WTC11 (cell line): ENCODE results near the gene MPIG6B. TPM values are rescaled to one million over a fixed set of nuclear protein-coding genes. Genes with fewer than 3 reads are reported as not detected.

ENCODE experiments used
- ATAC-seq: fragments of 200-7000 bp; cut with Tn5 transposase; 2 replicates; pipeline ENCODE4 v1.10.0; 2021; ENCODE audit warnings: mild to moderate bottlenecking, moderate library complexity
- CTCF ChIA-PET: fragments of 300-600 bp; sonication (Branson Sonifier 250); formaldehyde crosslinking; loops from one replicate; lab custom pipeline; 2021; ENCODE audit warnings: antibody characterized with exemption; lab: Charles Lee
- POLR2A ChIA-PET: fragments of 350-600 bp; sonication (Branson Sonifier 250); formaldehyde crosslinking; loops from one replicate; lab custom pipeline; 2021; ENCODE audit warnings: antibody characterized with exemption; lab: Charles Lee
- DNase-seq: peaks from one replicate; pipeline ENCODE4 v3.0.0; 2021; ENCODE audit warnings: low spot score
- H3K27ac Mint-ChIP-seq: 2 replicates; pipeline ENCODE4 v1.8.0; 2021; ENCODE audit warnings: mixed read lengths
- H3K27me3 Mint-ChIP-seq: 2 replicates; pipeline ENCODE4 v1.8.0; 2021; ENCODE audit warnings: low read depth, mild to moderate bottlenecking, moderate library complexity, mixed read lengths
- H3K36me3 Mint-ChIP-seq: 2 replicates; pipeline ENCODE4 v1.8.0; 2021; ENCODE audit warnings: mixed read lengths
- H3K4me1 Mint-ChIP-seq: 2 replicates; pipeline ENCODE4 v1.8.0; 2022; ENCODE audit warnings: mixed read lengths
- H3K4me3 Mint-ChIP-seq: 2 replicates; pipeline ENCODE4 v1.8.0; 2021; ENCODE audit warnings: mild to moderate bottlenecking, moderate library complexity, mixed read lengths
- H3K9me3 Mint-ChIP-seq: 2 replicates; pipeline ENCODE4 v1.8.0; 2021; ENCODE audit warnings: mixed read lengths
- FOXK1 ChIP-seq: sonication (generic); formaldehyde crosslinking; IDR thresholded peaks from 2 replicates; pipeline ENCODE4 v1.8.0; 2022; ENCODE audit warnings: mild to moderate bottlenecking, moderate library complexity, missing genetic modification reagents
- GRHL2 ChIP-seq: fragments of 250-450 bp; sonication (Bioruptor Pico); IDR thresholded peaks from 2 replicates; pipeline ENCODE4 v1.8.0; 2022; ENCODE audit warnings: mild to moderate bottlenecking, moderate library complexity; ENCODE audit not compliant: insufficient replicate concordance, severe bottlenecking
- MYBL2 ChIP-seq: sonication (generic); formaldehyde crosslinking; IDR thresholded peaks from 2 replicates; pipeline ENCODE4 v1.8.1; 2023; ENCODE audit warnings: mild to moderate bottlenecking, moderate library complexity, missing genetic modification reagents
- OVOL2 ChIP-seq: fragments of 250-450 bp; sonication (Bioruptor Pico); IDR thresholded peaks from 2 replicates; pipeline ENCODE4 v1.9.0; 2021; ENCODE audit warnings: mild to moderate bottlenecking, borderline replicate concordance
- RELA ChIP-seq: sonication (generic); formaldehyde crosslinking; IDR thresholded peaks from 2 replicates; pipeline ENCODE4 v1.8.1; 2022; ENCODE audit warnings: missing genetic modification reagents, mild to moderate bottlenecking, borderline replicate concordance
- SMAD3 ChIP-seq: sonication (generic); formaldehyde crosslinking; IDR thresholded peaks from 2 replicates; pipeline ENCODE4 v1.8.0; 2022; ENCODE audit warnings: missing genetic modification reagents, mild to moderate bottlenecking, borderline replicate concordance
- ZNF138 ChIP-seq: sonication (generic); formaldehyde crosslinking; conservative IDR thresholded peaks from 2 replicates; pipeline ENCODE4 v1.8.1; 2022; ENCODE audit warnings: mild to moderate bottlenecking, moderate library complexity, missing genetic modification reagents
- ZNF396 ChIP-seq: fragments of 250-450 bp; sonication (Bioruptor Pico); IDR thresholded peaks from 2 replicates; pipeline ENCODE4 v1.8.0; 2021; ENCODE audit warnings: mild to moderate bottlenecking, moderate library complexity, borderline replicate concordance
- ZNF416 ChIP-seq: fragments of 250-450 bp; sonication (Bioruptor Pico); IDR thresholded peaks from 2 replicates; pipeline ENCODE4 v1.9.0; 2021; ENCODE audit warnings: mild to moderate bottlenecking, inconsistent platforms
- total RNA-seq: library from RNA; stranded (reverse); gene quantifications from 3 replicates; pipeline ENCODE4 v1.2.3, GENCODE V29; 2021
- TF ChIP-seq, protein P1 (sequence below): fragments of 250-450 bp; sonication (Bioruptor Pico); IDR thresholded peaks from 2 replicates; pipeline ENCODE4 v1.9.0; 2021; ENCODE audit warnings: mild to moderate bottlenecking
- TF ChIP-seq, protein P2 (sequence below): sonication (generic); formaldehyde crosslinking; IDR thresholded peaks from 2 replicates; pipeline ENCODE4 v1.8.0; 2022; ENCODE audit warnings: mild to moderate bottlenecking, missing genetic modification reagents
- TF ChIP-seq, protein P3 (sequence below): sonication (generic); formaldehyde crosslinking; IDR thresholded peaks from 2 replicates; pipeline ENCODE4 v1.8.0; 2023; ENCODE audit warnings: mild to moderate bottlenecking, missing genetic modification reagents
- TF ChIP-seq, protein P4 (sequence below): sonication (generic); formaldehyde crosslinking; IDR thresholded peaks from 2 replicates; pipeline ENCODE4 v1.8.0; 2023; ENCODE audit warnings: missing genetic modification reagents, mild to moderate bottlenecking, borderline replicate concordance

The MPIG6B gene
- total RNA-seq, 1 experiment from 2014 or later, result 0.09 TPM

DNA sequence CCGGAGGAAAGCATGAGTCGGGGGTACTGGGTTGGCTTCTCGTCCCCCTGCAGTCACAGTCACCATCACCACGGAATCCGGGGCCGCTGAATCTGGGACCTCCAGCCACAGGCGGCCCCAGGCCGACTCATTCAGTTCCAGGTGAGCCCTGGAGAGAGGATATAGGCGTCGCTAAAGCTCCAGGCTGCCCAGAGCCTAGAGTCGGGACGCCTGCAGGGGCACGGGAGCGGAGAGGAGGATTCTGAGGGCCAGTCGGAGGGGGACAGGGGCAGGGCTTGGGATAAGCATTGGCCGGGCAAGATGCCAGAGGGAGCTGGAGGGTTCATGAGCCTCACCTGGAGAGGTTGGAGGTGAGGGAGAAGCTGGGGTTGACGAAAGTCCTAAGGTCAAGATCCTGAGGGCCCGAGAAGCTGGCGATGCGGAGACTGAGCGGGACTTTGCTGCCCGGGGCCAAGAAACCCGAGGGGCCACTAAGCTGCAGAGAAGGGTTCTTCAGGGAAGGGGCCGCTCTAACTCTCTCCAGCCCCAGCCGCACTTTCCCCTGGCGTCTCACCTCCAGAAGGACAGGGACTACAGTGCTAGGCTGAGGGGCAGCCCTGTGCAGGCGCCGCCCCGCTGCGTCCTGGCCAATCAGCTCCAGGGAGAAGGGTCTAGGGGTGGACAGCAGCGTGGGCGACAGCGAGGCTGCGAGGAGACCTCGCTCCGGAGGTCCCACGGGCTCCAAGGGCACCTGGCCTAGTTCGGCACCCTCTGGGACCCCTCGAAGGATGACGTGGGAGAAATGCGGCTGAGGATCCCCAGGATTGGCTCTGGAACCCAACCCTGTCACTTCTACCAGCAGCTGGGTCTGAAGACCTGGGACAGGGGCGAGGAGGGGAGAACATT is 43.0 kb downstream of the MPIG6B start (continued):
- TF ChIP-seq, protein P1, sequence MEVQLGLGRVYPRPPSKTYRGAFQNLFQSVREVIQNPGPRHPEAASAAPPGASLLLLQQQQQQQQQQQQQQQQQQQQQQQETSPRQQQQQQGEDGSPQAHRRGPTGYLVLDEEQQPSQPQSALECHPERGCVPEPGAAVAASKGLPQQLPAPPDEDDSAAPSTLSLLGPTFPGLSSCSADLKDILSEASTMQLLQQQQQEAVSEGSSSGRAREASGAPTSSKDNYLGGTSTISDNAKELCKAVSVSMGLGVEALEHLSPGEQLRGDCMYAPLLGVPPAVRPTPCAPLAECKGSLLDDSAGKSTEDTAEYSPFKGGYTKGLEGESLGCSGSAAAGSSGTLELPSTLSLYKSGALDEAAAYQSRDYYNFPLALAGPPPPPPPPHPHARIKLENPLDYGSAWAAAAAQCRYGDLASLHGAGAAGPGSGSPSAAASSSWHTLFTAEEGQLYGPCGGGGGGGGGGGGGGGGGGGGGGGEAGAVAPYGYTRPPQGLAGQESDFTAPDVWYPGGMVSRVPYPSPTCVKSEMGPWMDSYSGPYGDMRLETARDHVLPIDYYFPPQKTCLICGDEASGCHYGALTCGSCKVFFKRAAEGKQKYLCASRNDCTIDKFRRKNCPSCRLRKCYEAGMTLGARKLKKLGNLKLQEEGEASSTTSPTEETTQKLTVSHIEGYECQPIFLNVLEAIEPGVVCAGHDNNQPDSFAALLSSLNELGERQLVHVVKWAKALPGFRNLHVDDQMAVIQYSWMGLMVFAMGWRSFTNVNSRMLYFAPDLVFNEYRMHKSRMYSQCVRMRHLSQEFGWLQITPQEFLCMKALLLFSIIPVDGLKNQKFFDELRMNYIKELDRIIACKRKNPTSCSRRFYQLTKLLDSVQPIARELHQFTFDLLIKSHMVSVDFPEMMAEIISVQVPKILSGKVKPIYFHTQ (CRISPR knock-in tag), result no peak
- TF ChIP-seq SMAD3 (CRISPR knock-in tag) (no peak), RELA (CRISPR knock-in tag) (no peak)
- TF ChIP-seq, protein P2, sequence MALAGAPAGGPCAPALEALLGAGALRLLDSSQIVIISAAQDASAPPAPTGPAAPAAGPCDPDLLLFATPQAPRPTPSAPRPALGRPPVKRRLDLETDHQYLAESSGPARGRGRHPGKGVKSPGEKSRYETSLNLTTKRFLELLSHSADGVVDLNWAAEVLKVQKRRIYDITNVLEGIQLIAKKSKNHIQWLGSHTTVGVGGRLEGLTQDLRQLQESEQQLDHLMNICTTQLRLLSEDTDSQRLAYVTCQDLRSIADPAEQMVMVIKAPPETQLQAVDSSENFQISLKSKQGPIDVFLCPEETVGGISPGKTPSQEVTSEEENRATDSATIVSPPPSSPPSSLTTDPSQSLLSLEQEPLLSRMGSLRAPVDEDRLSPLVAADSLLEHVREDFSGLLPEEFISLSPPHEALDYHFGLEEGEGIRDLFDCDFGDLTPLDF (CRISPR knock-in tag), result no peak

DNA sequence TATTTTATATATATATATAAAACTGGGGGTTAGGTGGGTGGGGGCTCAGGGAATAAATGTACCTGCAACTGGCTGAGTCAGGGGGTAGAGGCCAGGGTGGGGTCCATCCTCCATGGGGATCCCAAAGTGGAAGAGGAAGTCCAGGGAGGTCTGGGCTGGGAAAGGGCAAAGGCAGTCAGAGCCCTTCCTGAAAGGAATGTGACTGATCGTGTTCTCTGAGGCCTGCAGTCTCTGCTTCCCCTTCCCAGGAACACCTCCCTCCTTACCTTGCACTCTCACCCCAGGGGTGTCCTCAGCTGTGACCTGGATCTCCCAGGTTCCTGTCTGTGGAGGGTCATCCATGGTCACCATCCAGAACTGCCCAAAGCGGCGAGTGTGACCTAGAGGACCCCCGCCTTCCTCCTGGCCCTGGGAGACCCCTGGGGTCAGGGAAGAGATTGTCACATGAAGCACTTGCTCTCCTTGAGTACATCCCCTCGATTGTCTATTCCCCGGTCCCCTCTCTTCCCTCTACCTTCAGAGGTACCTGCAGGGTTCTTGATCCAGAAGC is 44.0 kb downstream of the MPIG6B start:
- no peak for TF ChIP-seq GRHL2
- TF ChIP-seq, protein P3, sequence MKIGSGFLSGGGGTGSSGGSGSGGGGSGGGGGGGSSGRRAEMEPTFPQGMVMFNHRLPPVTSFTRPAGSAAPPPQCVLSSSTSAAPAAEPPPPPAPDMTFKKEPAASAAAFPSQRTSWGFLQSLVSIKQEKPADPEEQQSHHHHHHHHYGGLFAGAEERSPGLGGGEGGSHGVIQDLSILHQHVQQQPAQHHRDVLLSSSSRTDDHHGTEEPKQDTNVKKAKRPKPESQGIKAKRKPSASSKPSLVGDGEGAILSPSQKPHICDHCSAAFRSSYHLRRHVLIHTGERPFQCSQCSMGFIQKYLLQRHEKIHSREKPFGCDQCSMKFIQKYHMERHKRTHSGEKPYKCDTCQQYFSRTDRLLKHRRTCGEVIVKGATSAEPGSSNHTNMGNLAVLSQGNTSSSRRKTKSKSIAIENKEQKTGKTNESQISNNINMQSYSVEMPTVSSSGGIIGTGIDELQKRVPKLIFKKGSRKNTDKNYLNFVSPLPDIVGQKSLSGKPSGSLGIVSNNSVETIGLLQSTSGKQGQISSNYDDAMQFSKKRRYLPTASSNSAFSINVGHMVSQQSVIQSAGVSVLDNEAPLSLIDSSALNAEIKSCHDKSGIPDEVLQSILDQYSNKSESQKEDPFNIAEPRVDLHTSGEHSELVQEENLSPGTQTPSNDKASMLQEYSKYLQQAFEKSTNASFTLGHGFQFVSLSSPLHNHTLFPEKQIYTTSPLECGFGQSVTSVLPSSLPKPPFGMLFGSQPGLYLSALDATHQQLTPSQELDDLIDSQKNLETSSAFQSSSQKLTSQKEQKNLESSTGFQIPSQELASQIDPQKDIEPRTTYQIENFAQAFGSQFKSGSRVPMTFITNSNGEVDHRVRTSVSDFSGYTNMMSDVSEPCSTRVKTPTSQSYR, result no peak
- no peak for TF ChIP-seq ZNF138 (CRISPR knock-in tag)
- no peak for TF ChIP-seq MYBL2 (CRISPR knock-in tag)
- POLR2A ChIA-PET, result interaction anchor here (1.1 to 1.3 kb wide), 2 partner anchors 35 to 83 kb away, joined by 3 to 5 read pairs; no protein-coding TSS in a partner anchor
- H3K27ac Mint-ChIP-seq, result no peak overlapping the region
- ATAC-seq (no peak), DNase-seq (no peak)
- no peak overlapping the region for H3K4me3 Mint-ChIP-seq
- CTCF ChIA-PET, result interaction anchor here (0.9 to 1.8 kb wide), 4 partner anchors 63 to 216 kb away, joined by 4 to 9 read pairs (median 6); partner anchors contain the start of genes ABHD16A and LY6G5C
- no peaks in the 10 kb centered on the region for H3K9me3 Mint-ChIP-seq
- peaks cover 7% of the 10 kb centered on the region; the same call in 1 of the 2 replicates for H3K36me3 Mint-ChIP-seq
- H3K27me3 Mint-ChIP-seq, result no peaks in the 10 kb centered on the region; the same call in 1 of the 2 replicates
- H3K4me1 Mint-ChIP-seq, result peaks cover 23% of the 10 kb centered on the region

DNA sequence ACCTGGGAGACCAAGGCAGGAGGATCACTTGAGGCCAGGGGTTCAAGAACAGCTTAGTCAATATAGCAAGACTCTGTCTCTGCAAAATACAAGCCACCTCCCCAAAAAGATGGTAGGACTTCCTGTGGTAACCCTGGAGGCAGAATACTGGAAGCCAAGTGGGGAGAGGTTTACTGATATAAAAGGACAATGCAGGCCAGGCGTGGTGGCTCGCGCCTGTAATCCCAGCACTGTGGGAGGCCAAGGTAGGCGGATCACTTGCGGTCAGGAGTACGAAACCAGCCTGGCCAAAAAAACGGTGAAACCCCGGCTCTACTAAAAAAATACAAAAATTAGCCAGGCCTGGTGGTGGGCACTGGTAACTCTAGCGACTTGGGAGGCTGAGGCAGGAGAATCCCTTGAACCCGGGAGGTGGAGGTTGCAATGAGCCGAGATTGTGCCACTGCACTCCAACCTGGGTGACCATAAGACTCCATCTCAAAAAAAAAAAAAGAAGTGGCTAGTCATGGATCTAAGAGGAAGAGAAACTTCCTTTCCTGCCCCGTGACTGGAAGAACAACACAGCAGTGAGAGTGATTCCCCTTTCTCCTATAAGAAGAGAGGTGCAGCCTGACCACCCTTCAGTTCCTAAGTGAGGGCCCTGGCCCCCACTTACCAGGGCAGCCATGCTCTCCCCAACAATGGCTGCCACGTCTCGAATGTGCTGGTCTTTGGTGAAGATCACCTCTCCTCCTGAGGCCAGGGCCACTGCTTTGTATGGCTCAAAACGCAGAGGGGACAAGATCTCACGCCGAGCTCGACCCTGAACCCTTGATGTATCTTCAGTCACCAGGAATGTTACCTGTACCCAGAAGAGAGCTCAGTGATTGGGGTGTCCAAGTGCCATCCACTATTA is 45.4 kb downstream of the MPIG6B start:
- H3K4me3 Mint-ChIP-seq, result no peak overlapping the region
- H3K36me3 Mint-ChIP-seq, result peaks cover 2% of the 10 kb centered on the region; the same call in 1 of the 2 replicates
- no peak overlapping the region for H3K27ac Mint-ChIP-seq
- ATAC-seq (no peak), DNase-seq (no peak)
- POLR2A ChIA-PET, result interaction anchor here (1.4 kb wide), 2 partner anchors 29 to 39 kb away, joined by 5 to 7 read pairs; partner anchors contain the start of genes DDAH2 and MSH5
- CTCF ChIA-PET, result interaction anchor here (0.8 to 2.6 kb wide), 20 partner anchors 11 to 171 kb away, joined by 3 to 66 read pairs (median 10); partner anchors contain the start of genes CLIC1, DDAH2, HSPA1B and LY6G5C
- H3K9me3 Mint-ChIP-seq, result no peaks in the 10 kb centered on the region
- no peaks in the 10 kb centered on the region; the same call in 1 of the 2 replicates for H3K27me3 Mint-ChIP-seq
- H3K4me1 Mint-ChIP-seq, result peaks cover 17% of the 10 kb centered on the region
- TF ChIP-seq, protein P4, sequence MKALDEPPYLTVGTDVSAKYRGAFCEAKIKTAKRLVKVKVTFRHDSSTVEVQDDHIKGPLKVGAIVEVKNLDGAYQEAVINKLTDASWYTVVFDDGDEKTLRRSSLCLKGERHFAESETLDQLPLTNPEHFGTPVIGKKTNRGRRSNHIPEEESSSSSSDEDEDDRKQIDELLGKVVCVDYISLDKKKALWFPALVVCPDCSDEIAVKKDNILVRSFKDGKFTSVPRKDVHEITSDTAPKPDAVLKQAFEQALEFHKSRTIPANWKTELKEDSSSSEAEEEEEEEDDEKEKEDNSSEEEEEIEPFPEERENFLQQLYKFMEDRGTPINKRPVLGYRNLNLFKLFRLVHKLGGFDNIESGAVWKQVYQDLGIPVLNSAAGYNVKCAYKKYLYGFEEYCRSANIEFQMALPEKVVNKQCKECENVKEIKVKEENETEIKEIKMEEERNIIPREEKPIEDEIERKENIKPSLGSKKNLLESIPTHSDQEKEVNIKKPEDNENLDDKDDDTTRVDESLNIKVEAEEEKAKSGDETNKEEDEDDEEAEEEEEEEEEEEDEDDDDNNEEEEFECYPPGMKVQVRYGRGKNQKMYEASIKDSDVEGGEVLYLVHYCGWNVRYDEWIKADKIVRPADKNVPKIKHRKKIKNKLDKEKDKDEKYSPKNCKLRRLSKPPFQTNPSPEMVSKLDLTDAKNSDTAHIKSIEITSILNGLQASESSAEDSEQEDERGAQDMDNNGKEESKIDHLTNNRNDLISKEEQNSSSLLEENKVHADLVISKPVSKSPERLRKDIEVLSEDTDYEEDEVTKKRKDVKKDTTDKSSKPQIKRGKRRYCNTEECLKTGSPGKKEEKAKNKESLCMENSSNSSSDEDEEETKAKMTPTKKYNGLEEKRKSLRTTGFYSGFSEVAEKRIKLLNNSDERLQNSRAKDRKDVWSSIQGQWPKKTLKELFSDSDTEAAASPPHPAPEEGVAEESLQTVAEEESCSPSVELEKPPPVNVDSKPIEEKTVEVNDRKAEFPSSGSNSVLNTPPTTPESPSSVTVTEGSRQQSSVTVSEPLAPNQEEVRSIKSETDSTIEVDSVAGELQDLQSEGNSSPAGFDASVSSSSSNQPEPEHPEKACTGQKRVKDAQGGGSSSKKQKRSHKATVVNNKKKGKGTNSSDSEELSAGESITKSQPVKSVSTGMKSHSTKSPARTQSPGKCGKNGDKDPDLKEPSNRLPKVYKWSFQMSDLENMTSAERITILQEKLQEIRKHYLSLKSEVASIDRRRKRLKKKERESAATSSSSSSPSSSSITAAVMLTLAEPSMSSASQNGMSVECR (CRISPR knock-in tag), result no peak
- TF ChIP-seq ZNF416 (no peak), ZNF396 (CRISPR knock-in tag) (no peak), FOXK1 (no peak), OVOL2 (CRISPR knock-in tag) (no peak)
- TF ChIP-seq, protein P3, result no peak
